Lung (tissue), 12 donors: ENCODE data around the gene PRDM5. TPM values are rescaled to one million over a fixed set of nuclear protein-coding genes. Genes with fewer than 3 reads are reported as not detected.

Experiments
- ATAC-seq: fragments of 200-7000 bp; cut with Tn5 transposase; one replicate; pipeline ENCODE4 v1.9.1; 2020; ENCODE audit warnings: moderate number of reproducible peaks; ENCODE audit not compliant: insufficient read depth, low FRiP score
- DNase-seq, 3 donors: peaks; one replicate each; pipeline ENCODE4 v3.0.0-alpha.2; 2013 to 2017
- H3K27ac ChIP-seq, 2 donors: one replicate each; pipeline ENCODE4 v1.5.1; 2013; ENCODE audit warnings: mild to moderate bottlenecking in 2 of 2, moderate library complexity in 2 of 2, control low read depth in 1 of 2, inconsistent platforms in 1 of 2, low read depth in 1 of 2, low read length in 1 of 2
- H3K27me3 ChIP-seq, 3 donors: one replicate each; pipeline ENCODE4 v1.5.1; 2013; ENCODE audit warnings: low read length in 2 of 3; ENCODE audit not compliant: control insufficient read depth in 3 of 3, insufficient read depth in 3 of 3
- H3K36me3 ChIP-seq, 4 donors: one replicate each; pipeline ENCODE4 v1.5.1; 2013; ENCODE audit warnings: low read length in 4 of 4, mild to moderate bottlenecking in 1 of 4, moderate library complexity in 1 of 4; ENCODE audit not compliant: control insufficient read depth in 4 of 4, insufficient read depth in 4 of 4
- H3K4me1 ChIP-seq, 5 donors: one replicate each; pipeline ENCODE4 v1.5.1; 2013; ENCODE audit warnings: low read length in 5 of 5, mild to moderate bottlenecking in 2 of 5, moderate library complexity in 1 of 5; ENCODE audit not compliant: control insufficient read depth in 5 of 5, insufficient read depth in 5 of 5
- H3K4me3 ChIP-seq: one replicate; pipeline ENCODE4 v1.5.1; 2013; ENCODE audit warnings: mild to moderate bottlenecking, control low read depth, moderate library complexity
- H3K9ac ChIP-seq, 2 donors: one replicate each; pipeline ENCODE4 v1.5.1; 2013; ENCODE audit warnings: low read length in 2 of 2, control low read depth in 1 of 2; ENCODE audit not compliant: insufficient read depth in 1 of 2
- H3K9me3 ChIP-seq, 4 donors: one replicate each; pipeline ENCODE4 v1.5.1; 2013; ENCODE audit warnings: low read length in 3 of 4, mild to moderate bottlenecking in 1 of 4, moderate library complexity in 1 of 4; ENCODE audit not compliant: control insufficient read depth in 4 of 4, insufficient read depth in 3 of 4
- WGBS, 2 donors: extraction: QIAGEN DNeasy Blood & Tissue Kit; methylation state at CpG; one replicate each; pipeline ENCODE4 v1.1.7; 2013; 5-methylcytosine and 5-hydroxymethylcytosine counted together
- polyA plus RNA-seq, 2 donors: library from polyadenylated mRNA; stranded (reverse); fragments of 200-250 nt; gene quantifications; one replicate each; pipeline ENCODE4 v1.2.1, GENCODE V29; 2013
- total RNA-seq, 2 donors: library from RNA; depleted of rRNA in 1 of 2; stranded (reverse); fragments of >200 nt in 1 of 2; gene quantifications; one replicate each; pipeline ENCODE4 v1.2.1, GENCODE V29; 2014 to 2021
- TF ChIP-seq, protein P1 (sequence below): IDR thresholded peaks from 2 replicates; pipeline ENCODE4 v1.5.1; 2012; ENCODE audit warnings: mild to moderate bottlenecking; ENCODE audit errors: control extremely low read depth, extremely low read depth
- donor health status: control.
- donor health status: control.
- donor health status: Bipolar disorder and iron deficiency.
- donor health status: healthy.
- donor health status: DM: yes; HTN: yes; CAD: no.

The PRDM5 gene
- total and polyA plus RNA-seq, 4 donors = 3.0 to 57.6 (median 9.2) TPM

DNA sequence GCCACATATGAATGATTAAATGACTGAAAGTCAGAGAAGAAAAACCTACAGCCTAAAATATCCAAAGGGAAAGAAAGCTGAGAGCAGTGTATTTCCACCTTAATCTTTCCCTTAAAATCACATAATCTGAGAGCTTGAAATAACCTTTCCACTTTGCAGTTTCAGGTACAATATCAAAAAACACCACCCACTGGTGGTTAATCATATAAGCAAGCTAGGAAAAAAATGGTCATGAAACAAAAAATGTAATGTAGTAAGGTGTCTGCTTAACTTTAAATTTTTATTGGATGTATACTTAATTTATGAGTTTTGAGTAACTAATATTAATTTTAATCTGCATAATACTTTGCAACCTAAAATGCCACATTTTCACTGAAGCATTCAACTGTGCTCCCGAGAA is 3.2 kb downstream of the PRDM5 start:
- TF ChIP-seq, protein P1, sequence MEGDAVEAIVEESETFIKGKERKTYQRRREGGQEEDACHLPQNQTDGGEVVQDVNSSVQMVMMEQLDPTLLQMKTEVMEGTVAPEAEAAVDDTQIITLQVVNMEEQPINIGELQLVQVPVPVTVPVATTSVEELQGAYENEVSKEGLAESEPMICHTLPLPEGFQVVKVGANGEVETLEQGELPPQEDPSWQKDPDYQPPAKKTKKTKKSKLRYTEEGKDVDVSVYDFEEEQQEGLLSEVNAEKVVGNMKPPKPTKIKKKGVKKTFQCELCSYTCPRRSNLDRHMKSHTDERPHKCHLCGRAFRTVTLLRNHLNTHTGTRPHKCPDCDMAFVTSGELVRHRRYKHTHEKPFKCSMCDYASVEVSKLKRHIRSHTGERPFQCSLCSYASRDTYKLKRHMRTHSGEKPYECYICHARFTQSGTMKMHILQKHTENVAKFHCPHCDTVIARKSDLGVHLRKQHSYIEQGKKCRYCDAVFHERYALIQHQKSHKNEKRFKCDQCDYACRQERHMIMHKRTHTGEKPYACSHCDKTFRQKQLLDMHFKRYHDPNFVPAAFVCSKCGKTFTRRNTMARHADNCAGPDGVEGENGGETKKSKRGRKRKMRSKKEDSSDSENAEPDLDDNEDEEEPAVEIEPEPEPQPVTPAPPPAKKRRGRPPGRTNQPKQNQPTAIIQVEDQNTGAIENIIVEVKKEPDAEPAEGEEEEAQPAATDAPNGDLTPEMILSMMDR = no peak
- DNase-seq (peak in 2 of 3 donors; percentile 11 to 30), ATAC-seq (no peak)
- H3K9me3 ChIP-seq = no peaks in the 10 kb centered on the region
- H3K4me1 ChIP-seq = peaks cover 2 to 46% (median 19%) of the 10 kb centered on the region in 5 donors
- H3K27ac ChIP-seq = no peak overlapping the region
- H3K9ac ChIP-seq = no peak overlapping the region
- no peaks in the 10 kb centered on the region for H3K36me3 ChIP-seq
- 94 to 97% methylated on average over 1 of the region's 1 CpG for WGBS, 2 donors
- no peaks in the 10 kb centered on the region for H3K27me3 ChIP-seq
- no peak overlapping the region for H3K4me3 ChIP-seq

DNA sequence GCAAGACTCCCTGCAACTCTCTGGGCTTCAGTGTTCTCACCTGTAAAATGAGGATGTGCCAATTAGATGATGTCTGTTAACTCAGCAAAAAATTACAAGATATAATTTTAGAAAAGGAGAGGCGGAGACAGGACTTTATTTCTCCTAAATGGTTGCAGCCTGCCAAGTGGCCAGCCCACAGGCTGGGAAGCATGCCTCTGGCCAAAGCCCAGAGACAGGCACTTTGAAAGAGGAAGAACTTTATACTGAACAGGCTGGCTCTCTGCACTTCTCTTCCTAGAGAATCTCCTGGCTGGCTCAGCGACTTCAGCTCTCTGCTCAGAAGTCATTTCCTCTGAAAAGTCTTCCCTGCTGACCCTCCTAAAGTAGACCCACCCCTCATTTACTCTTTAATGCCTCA is 3.7 kb downstream of the PRDM5 start:
- Histone ChIP-seq H3K27ac (no peak overlapping the region), H3K27me3 (no peaks in the 10 kb centered on the region), H3K9ac (no peak overlapping the region), H3K4me3 (no peak overlapping the region), H3K36me3 (peaks cover 0 to under 1% (median 0%) of the 10 kb centered on the region in 4 donors), H3K4me1 (peaks cover 2 to 46% (median 19%) of the 10 kb centered on the region in 5 donors), H3K9me3 (no peaks in the 10 kb centered on the region)
- TF ChIP-seq, protein P1 = no peak
- ATAC-seq (no peak), DNase-seq (peak; percentile 36 to 65 (median 63))
- WGBS, 2 donors = 17 to 39% methylated on average over 2 of the region's 2 CpGs

DNA sequence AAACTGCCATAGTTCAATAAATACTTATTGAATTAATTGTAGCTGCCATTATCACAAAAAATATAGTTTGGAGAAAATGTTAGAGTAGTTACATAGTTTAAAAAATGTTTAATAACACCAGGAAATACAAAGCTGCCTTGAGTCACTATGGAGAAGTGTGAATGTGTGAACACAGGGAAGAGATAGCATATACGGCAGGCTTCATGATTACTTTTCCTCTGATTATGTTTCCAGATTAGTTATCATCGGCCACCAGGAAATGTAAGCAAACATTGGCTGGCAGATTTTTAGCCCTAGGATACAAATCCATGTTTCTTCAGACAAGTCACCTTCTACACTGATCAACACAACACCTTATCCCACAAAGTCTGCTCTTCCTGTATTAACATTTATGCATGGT is 4.4 kb downstream of the PRDM5 start:
- H3K4me1 ChIP-seq = peaks cover 2 to 41% (median 19%) of the 10 kb centered on the region in 5 donors
- no peaks in the 10 kb centered on the region for H3K27me3 ChIP-seq
- TF ChIP-seq, protein P1 = no peak
- H3K36me3 ChIP-seq = peaks cover 0 to 3% (median 1%) of the 10 kb centered on the region in 4 donors
- no peak overlapping the region for H3K4me3 ChIP-seq
- DNase-seq (peak in 2 of 3 donors; percentile 25 to 31), ATAC-seq (no peak)
- H3K9ac ChIP-seq = no peak overlapping the region
- no peak overlapping the region for H3K27ac ChIP-seq
- WGBS, 2 donors = 54 to 65% methylated on average over 2 of the region's 2 CpGs
- no peaks in the 10 kb centered on the region for H3K9me3 ChIP-seq

DNA sequence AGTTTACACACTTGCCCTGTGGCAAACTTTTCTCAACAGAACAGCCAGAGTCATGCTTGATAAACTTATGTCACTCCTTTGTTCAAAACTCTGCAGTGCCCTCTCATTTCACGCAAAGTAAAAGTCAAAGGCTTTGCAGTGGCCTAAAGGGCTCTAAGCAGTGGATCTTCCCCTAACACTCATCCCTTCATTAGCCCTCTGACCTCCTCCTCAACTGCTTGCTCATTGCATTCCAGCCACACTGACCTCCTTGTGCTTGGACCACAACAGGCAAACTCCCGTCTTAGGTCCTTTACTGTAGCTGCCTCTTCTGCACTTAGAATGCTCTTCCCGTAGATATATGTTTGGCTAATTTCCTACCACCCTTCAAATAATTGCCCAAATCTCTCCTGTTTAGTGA is 5.6 kb downstream of the PRDM5 start:
- no peak overlapping the region for H3K27ac ChIP-seq
- TF ChIP-seq, protein P1 = no peak
- ATAC-seq (no peak), DNase-seq (peak in 1 of 3 donors; percentile 5)
- H3K27me3 ChIP-seq = no peaks in the 10 kb centered on the region
- no peak overlapping the region for H3K9ac ChIP-seq
- peaks cover 2 to 41% (median 19%) of the 10 kb centered on the region in 5 donors for H3K4me1 ChIP-seq
- 48 to 52% methylated on average over 3 of the region's 3 CpGs for WGBS, 2 donors
- H3K9me3 ChIP-seq = no peaks in the 10 kb centered on the region
- peaks cover 0 to 6% (median 3%) of the 10 kb centered on the region in 4 donors for H3K36me3 ChIP-seq
- no peak overlapping the region for H3K4me3 ChIP-seq
